Measurements from ENCODE around the gene SLC2A6.

DNA sequence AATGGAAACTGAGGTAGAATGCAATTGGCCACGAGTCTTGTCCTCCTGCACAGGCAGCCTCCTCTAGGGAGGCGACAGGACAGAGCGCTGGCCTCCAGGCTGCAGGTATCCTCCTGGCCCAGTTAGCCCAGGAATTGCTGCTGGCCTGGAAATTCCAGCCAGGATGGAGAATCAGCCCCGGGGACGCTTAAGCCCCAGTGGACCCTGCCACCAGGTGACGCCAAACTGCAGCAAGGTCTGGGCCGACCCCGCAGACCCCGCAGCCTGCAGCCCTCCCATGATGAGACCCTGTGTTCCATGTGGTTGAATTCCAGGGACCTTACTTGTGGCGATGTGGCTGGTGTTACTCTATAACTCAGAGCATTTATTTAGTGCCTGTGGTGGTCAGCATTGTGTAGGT, 11.8 kb downstream of the SLC2A6 start:
- TF ChIP-seq, protein P1, sequence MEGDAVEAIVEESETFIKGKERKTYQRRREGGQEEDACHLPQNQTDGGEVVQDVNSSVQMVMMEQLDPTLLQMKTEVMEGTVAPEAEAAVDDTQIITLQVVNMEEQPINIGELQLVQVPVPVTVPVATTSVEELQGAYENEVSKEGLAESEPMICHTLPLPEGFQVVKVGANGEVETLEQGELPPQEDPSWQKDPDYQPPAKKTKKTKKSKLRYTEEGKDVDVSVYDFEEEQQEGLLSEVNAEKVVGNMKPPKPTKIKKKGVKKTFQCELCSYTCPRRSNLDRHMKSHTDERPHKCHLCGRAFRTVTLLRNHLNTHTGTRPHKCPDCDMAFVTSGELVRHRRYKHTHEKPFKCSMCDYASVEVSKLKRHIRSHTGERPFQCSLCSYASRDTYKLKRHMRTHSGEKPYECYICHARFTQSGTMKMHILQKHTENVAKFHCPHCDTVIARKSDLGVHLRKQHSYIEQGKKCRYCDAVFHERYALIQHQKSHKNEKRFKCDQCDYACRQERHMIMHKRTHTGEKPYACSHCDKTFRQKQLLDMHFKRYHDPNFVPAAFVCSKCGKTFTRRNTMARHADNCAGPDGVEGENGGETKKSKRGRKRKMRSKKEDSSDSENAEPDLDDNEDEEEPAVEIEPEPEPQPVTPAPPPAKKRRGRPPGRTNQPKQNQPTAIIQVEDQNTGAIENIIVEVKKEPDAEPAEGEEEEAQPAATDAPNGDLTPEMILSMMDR (conservative IDR thresholded peaks at IDR 0.05 in 1 of 2, IDR thresholded peaks at IDR 0.05 in 1 of 2; ENCODE audit: low read depth in 1 of 2, low read length in 2 of 2) = no peak
- TF ChIP-seq EZH2 (IDR thresholded peaks at IDR 0.05; ENCODE audit: low read length, missing control alignments) = no peak
